ENCODE results near the gene FERD3L. TPM values are rescaled to one million over a fixed set of nuclear protein-coding genes. Genes with fewer than 3 reads are reported as not detected.

The FERD3L gene
- total RNA-seq, 1 donor from 2014 or later = not detected

DNA sequence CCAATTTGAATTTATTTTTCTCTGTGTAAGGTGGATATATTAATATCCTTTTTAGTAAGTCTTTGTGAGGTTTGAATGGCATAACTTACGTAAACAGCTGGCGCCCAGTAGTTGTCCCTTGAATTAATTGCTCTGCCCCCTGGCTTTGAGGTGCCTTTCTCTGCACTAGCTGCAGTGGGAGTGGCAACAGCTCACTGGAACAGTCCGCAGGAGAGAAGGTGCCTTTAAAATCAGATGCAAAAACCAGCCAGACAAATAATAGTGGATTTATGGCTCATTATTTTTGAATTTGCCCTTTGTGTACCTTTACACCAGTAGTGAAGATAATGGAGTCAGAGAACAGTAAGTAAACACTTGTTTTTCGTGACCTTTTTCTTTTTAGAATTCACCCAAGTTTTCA lies 11.8 kb downstream of the FERD3L start:
- H3K27me3 Mint-ChIP-seq (ENCODE audit: low read depth) = no peaks in the 10 kb centered on the region

DNA sequence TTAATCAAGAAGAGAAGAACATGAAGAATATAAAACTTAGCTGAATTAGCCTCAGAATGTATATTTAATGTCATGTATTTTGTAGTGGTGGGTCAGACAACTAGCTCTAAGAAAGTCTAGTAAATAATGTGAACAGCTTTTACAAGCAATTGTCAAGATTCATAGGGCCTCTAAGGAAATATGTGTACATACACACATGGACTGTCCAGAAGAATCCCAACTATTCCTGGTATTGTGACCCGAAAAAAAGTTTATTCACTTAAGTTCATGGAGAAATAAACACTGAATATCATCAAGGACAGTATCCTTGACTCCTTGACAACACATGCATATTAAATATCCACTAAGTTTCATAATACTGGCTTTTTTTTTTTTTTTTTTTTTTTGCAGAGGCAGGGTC lies 16.4 kb downstream of the FERD3L start:
- intact Hi-C loops (cut with micrococcal nuclease) = no loop called here

More for the DNA sequence above, 11.8 kb downstream of the FERD3L start:
- no peak for DNase-seq (ENCODE audit: low spot score)
- no peaks in the 10 kb centered on the region for H3K4me1 Mint-ChIP-seq (ENCODE audit: low read depth)
- no peak overlapping the region for H3K27ac Mint-ChIP-seq
- H3K4me3 Mint-ChIP-seq (ENCODE audit: low read depth) = no peak overlapping the region
- intact Hi-C loops (cut with micrococcal nuclease) = no loop called here
- no peaks in the 10 kb centered on the region for H3K36me3 Mint-ChIP-seq (ENCODE audit: low read depth)
- H3K9me3 Mint-ChIP-seq = no peaks in the 10 kb centered on the region

DNA sequence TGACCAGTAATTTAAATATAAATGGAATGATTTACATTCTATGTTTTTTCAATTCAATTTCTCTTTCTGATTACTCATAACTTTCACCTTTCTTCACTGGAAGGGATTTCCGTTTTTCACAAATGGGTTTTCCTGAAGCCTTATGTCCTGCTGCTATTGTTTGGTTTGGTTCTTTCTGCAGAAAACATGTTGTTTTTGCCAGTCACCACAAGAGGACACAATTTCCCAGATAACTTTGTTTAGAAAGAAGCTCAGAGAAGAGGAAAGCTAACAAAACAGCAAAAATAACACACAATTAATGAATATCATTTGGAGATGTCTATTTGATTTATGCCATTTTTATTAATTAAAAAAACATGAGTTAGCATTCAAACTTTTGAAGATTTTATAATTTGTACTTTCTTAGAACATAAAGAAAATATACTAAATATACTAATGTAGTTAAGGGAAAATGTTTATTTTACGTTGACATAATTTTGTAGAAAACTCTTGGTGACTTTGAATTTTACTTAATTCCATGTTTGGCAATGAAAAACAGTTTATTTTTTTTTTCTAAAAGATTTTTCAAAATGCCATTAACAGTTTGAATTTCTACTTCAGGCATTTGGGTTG lies 23.1 kb downstream of the FERD3L start:
- intact Hi-C loops (cut with micrococcal nuclease) = loop anchor here (2.0 to 5.0 kb wide), 2 partner anchors 21 to 545 kb away; no protein-coding TSS in a partner anchor
- Mint-ChIP-seq H3K9me3 (no peaks in the 10 kb centered on the region), H3K36me3 (ENCODE audit: low read depth) (no peaks in the 10 kb centered on the region), H3K27ac (no peak overlapping the region), H3K4me3 (ENCODE audit: low read depth) (no peak overlapping the region), H3K4me1 (ENCODE audit: low read depth) (no peaks in the 10 kb centered on the region), H3K27me3 (ENCODE audit: low read depth) (peaks cover 51% of the 10 kb centered on the region)
- DNase-seq (ENCODE audit: low spot score) = no peak

More for the DNA sequence above, 16.4 kb downstream of the FERD3L start:
- Mint-ChIP-seq H3K4me3 (ENCODE audit: low read depth) (no peak overlapping the region), H3K4me1 (ENCODE audit: low read depth) (no peaks in the 10 kb centered on the region), H3K9me3 (no peaks in the 10 kb centered on the region), H3K27ac (no peak overlapping the region), H3K36me3 (ENCODE audit: low read depth) (no peaks in the 10 kb centered on the region), H3K27me3 (ENCODE audit: low read depth) (no peaks in the 10 kb centered on the region)
- no peak for DNase-seq (ENCODE audit: low spot score)

GRCh38 chr7:19119870-19120486 lies 25.2 kb downstream of the FERD3L start:
- H3K27ac Mint-ChIP-seq = no peak overlapping the region
- intact Hi-C loops (cut with micrococcal nuclease) = loop anchor here (2.0 to 10.0 kb wide), 3 partner anchors 23 to 655 kb away; partner anchors contain the start of gene TMEM196
- no peaks in the 10 kb centered on the region for H3K9me3 Mint-ChIP-seq
- no peak overlapping the region for H3K4me3 Mint-ChIP-seq (ENCODE audit: low read depth)
- peaks cover 55% of the 10 kb centered on the region for H3K27me3 Mint-ChIP-seq (ENCODE audit: low read depth)
- H3K36me3 Mint-ChIP-seq (ENCODE audit: low read depth) = no peaks in the 10 kb centered on the region
- peaks cover 3% of the 10 kb centered on the region for H3K4me1 Mint-ChIP-seq (ENCODE audit: low read depth)
- DNase-seq (ENCODE audit: low spot score) = no peak

GRCh38 chr7:19119372-19119771 lies 25.8 kb downstream of the FERD3L start:
- DNase-seq (ENCODE audit: low spot score) = no peak
- intact Hi-C loops (cut with micrococcal nuclease) = loop anchor here (10.0 kb wide), 1 partner anchor 655 kb away; the partner anchor contains the start of gene TMEM196
- no peak overlapping the region for H3K4me3 Mint-ChIP-seq (ENCODE audit: low read depth)
- no peaks in the 10 kb centered on the region for H3K9me3 Mint-ChIP-seq
- no peak overlapping the region for H3K27ac Mint-ChIP-seq
- H3K36me3 Mint-ChIP-seq (ENCODE audit: low read depth) = no peaks in the 10 kb centered on the region
- H3K27me3 Mint-ChIP-seq (ENCODE audit: low read depth) = peaks cover 62% of the 10 kb centered on the region
- H3K4me1 Mint-ChIP-seq (ENCODE audit: low read depth) = peaks cover 3% of the 10 kb centered on the region

DNA sequence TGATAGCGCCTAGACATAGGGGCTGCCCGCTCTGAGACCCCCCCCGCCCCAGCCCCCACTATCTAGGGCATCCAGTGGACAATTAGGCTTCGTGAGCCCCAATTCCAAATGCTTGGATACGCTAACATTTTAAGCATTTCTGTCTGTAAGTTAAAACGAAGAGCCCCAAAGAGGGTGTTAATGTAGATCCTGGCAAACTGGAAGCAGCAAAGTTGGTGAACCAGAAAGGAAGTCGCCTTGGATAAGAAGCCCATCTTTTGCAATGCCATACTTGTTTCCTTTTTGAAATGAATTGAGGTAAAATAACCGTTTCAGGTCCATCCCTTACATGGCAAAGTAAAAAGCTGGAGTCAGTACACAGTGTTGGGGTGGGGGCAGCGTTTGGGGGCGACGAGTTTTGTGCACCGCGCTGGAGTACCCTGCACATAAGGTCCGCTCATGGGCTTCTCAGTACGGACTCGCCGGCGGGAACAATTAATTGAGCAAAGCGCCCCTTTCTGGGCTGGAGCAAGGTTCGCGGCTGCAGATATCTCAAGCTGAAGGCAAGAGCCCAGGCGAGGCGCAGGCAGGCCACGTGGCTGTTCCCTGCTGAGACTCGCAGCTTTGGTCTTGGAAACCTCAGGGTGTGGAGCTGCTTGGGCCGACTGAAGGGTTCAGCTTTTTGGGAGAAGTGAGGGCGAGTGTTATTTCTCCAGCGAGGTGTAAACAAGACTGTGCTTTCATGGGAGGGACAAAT lies 26.4 kb downstream of the FERD3L start:
- H3K36me3 Mint-ChIP-seq (ENCODE audit: low read depth) = no peaks in the 10 kb centered on the region
- intact Hi-C loops (cut with micrococcal nuclease) = loop anchor here (1.0 to 10.0 kb wide), 2 partner anchors 9 to 656 kb away; partner anchors contain the start of gene TMEM196
- H3K9me3 Mint-ChIP-seq = no peaks in the 10 kb centered on the region
- H3K4me1 Mint-ChIP-seq (ENCODE audit: low read depth) = peaks cover 3% of the 10 kb centered on the region
- H3K27me3 Mint-ChIP-seq (ENCODE audit: low read depth) = peaks cover 67% of the 10 kb centered on the region
- no peak for DNase-seq (ENCODE audit: low spot score)
- H3K4me3 Mint-ChIP-seq (ENCODE audit: low read depth) = no peak overlapping the region
- no peak overlapping the region for H3K27ac Mint-ChIP-seq

- Mint-ChIP-seq H3K27me3 (ENCODE audit: low read depth) (peaks cover 68% of the 10 kb centered on the region), H3K9me3 (no peaks in the 10 kb centered on the region), H3K4me1 (ENCODE audit: low read depth) (peaks cover 3% of the 10 kb centered on the region), H3K36me3 (ENCODE audit: low read depth) (no peaks in the 10 kb centered on the region), H3K27ac (no peak overlapping the region), H3K4me3 (ENCODE audit: low read depth) (no peak overlapping the region)
- no peak for DNase-seq (ENCODE audit: low spot score)
- intact Hi-C loops (cut with micrococcal nuclease) = loop anchor here (1.0 to 10.0 kb wide), 2 partner anchors 8 to 657 kb away; partner anchors contain the start of gene TMEM196
Measured at GRCh38 chr7:19117870-19118608, 27.2 kb downstream of the FERD3L start.

- DNase-seq (ENCODE audit: low spot score) = no peak
- Mint-ChIP-seq H3K4me3 (ENCODE audit: low read depth) (peak within 1 kb of the TSS; percentile 62), H3K27me3 (ENCODE audit: low read depth) (peaks cover 70% of the 10 kb centered on the region), H3K27ac (no peak within 1 kb of the TSS), H3K4me1 (ENCODE audit: low read depth) (peaks cover 3% of the 10 kb centered on the region), H3K36me3 (ENCODE audit: low read depth) (no peaks in the 10 kb centered on the region), H3K9me3 (no peaks in the 10 kb centered on the region)
- intact Hi-C loops (cut with micrococcal nuclease) = loop anchor here (10.0 kb wide), 1 partner anchor 658 kb away; the partner anchor contains the start of gene TMEM196
Measured at GRCh38 chr7:19117091-19117869, 27.9 kb downstream of the FERD3L start, which contains the start of gene TWIST1. Gene TWIST1, minus strand, starts transcription at chr7:19117636. Its CDS starts 315 bp downstream, at chr7:19117321.

GRCh38 chr7:19116121-19117090 lies 28.8 kb downstream of the FERD3L start:
- intact Hi-C loops (cut with micrococcal nuclease) = loop anchor here (10.0 kb wide), 1 partner anchor 658 kb away; the partner anchor contains the start of gene TMEM196
- H3K36me3 Mint-ChIP-seq (ENCODE audit: low read depth) = no peaks in the 10 kb centered on the region
- no peaks in the 10 kb centered on the region for H3K9me3 Mint-ChIP-seq
- H3K4me3 Mint-ChIP-seq (ENCODE audit: low read depth) = peak overlapping the region; percentile 62
- peaks cover 3% of the 10 kb centered on the region for H3K4me1 Mint-ChIP-seq (ENCODE audit: low read depth)
- no peak overlapping the region for H3K27ac Mint-ChIP-seq
- peaks cover 71% of the 10 kb centered on the region for H3K27me3 Mint-ChIP-seq (ENCODE audit: low read depth)
- DNase-seq (ENCODE audit: low spot score) = no peak

GRCh38 chr7:19114551-19114855 lies 30.7 kb downstream of the FERD3L start:
- DNase-seq (ENCODE audit: low spot score) = no peak
- intact Hi-C loops (cut with micrococcal nuclease) = loop anchor here (5.0 to 10.0 kb wide), 2 partner anchors 660 to 1673 kb away; partner anchors contain the start of genes SP8 and TMEM196
- Mint-ChIP-seq H3K36me3 (ENCODE audit: low read depth) (no peaks in the 10 kb centered on the region), H3K27me3 (ENCODE audit: low read depth) (peaks cover 73% of the 10 kb centered on the region), H3K27ac (no peak overlapping the region), H3K4me3 (ENCODE audit: low read depth) (no peak overlapping the region), H3K9me3 (no peaks in the 10 kb centered on the region), H3K4me1 (ENCODE audit: low read depth) (peaks cover 3% of the 10 kb centered on the region)

Data from activated T-helper 2 cell treated with anti-CD3 and anti-CD28 coated beads, Interferon-gamma antibody, Interleukin-2, Interleukin-4, amounts not matched to agents 10 μg/mL and 5 μg/mL and 100 μg/mL, durations not matched to agents 14 hours and 24 hours and 36 hours (primary cell).